Right renal pelvis (tissue), 4 donors: ENCODE measurements around the gene GJA9. TPM values are rescaled to one million over a fixed set of nuclear protein-coding genes. Genes with fewer than 3 reads are reported as not detected.

Source experiments
- DNase-seq, 4 donors: peaks; one replicate each; pipeline ENCODE4 v3.0.0-alpha.2; 2013; ENCODE audit warnings: low read depth in 4 of 4, low spot score in 3 of 4, missing footprints in 1 of 4
- polyA plus RNA-seq, 4 donors: library from polyadenylated mRNA; unstranded; fragments of 120-200 nt; gene quantifications; one replicate each; pipeline ENCODE4 v1.2.1, GENCODE V29; 2013; ENCODE audit not compliant: insufficient read length in 4 of 4

Gene GJA9
- polyA plus RNA-seq, 4 donors, result 0.10 to 0.39 (median 0.37) TPM; not detected in 1

- no peak for DNase-seq
These were observed 48.2 kb downstream of the GJA9 start for GRCh38 chr1:38833146-38833545.

DNA sequence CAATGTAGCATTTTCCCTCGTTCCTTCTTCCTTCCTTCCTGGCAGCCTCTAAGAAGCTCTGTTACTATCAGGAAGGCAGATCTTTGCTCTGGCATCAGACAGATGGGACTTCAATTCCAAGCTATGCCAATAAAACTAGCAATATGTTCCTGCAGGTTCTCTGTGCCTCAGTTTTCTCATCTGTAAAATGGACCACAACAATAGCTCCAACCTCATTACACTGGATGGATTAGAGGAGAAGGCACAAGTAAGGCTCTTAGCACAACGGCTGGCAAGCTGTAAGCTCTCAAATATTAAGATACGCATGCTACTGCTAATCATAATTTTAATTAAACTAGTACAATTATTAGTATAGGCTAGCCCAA is 49.0 kb downstream of the GJA9 start:
- no peak for DNase-seq

GRCh38 chr1:38831731-38832369 is 49.5 kb downstream of the GJA9 start:
- no peak for DNase-seq

- no peak for DNase-seq
These were observed 52.0 kb downstream of the GJA9 start for GRCh38 chr1:38829368-38829767.

- no peak for DNase-seq
These were observed 54.1 kb downstream of the GJA9 start for GRCh38 chr1:38827318-38827717.

DNA sequence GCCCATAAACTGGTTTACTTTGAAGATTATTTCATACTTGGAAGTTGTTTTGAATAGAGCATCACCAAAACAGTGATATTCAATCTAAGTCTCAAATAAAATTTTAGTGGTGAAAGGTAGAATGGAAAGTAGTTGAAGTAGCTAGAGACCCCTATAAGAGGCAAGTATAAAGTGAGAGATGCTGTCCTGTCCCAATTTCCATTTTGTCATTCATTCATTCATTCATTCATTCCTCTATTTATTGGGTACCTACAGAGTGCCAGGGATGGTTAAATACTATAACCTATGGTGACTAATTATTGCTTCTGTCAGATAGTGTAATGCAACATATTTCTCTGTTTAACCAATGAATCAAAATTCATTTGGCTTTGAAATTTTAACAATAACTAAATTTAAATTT is 54.5 kb downstream of the GJA9 start:
- no peak for DNase-seq

DNA sequence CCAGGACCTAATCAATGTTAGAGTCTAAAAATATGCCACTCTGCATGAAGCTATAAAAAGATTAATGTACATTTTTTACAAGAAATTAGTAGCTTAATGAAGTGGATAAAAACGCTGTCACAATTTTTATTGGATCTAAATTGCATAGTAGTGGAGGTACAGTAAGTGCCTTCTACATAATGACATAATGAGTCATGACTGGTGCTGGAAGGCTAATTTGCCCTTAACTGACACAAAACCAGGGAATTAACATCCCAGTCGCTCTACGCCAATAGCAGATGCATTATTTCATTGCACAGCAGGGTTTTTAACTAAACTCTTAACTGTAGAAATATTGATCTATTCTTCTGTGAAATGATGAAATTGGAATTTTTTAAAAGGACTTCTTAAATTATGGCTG is 55.1 kb downstream of the GJA9 start:
- DNase-seq, result no peak

Other genes with a start within 250 kb of the GJA9 start
- gene RRAGC, start 21.8 kb downstream of the GJA9 start, polyA plus RNA-seq, result 10 to 100 TPM; 33.3 to 40.1 (median 39.3) TPM
- gene MYCBP, start 8.2 kb downstream of the GJA9 start, polyA plus RNA-seq, result 10 to 100 TPM; 31.5 to 38.0 (median 34.1) TPM
- 1 to 10 TPM; 1.0 to 1.4 (median 1.1) TPM for gene RHBDL2, start 60.2 kb upstream of the GJA9 start, polyA plus RNA-seq
- 100 to 1,000 TPM in 3 of 4 donors, 10 to 100 TPM in 1; 86.2 to 123 (median 116) TPM for gene AKIRIN1, start 109.7 kb upstream of the GJA9 start, polyA plus RNA-seq
- gene NDUFS5, start 144.8 kb upstream of the GJA9 start, polyA plus RNA-seq, result 100 to 1,000 TPM; 270 to 313 (median 282) TPM